Endothelial cell of umbilical vein (primary cell): ENCODE data around the gene DLEC1.

Source experiments
- POLR2A ChIP-seq: IDR thresholded peaks from 2 replicates; pipeline ENCODE4 v1.6.1; 2012; ENCODE audit warnings: low read depth, mild to moderate bottlenecking, control low read depth, low read length
- TF ChIP-seq, protein P1 (sequence below), 2 donors: IDR thresholded peaks; 1 replicate in 1 of 2; 2 replicates in 1 of 2; pipeline ENCODE4 v1.5.1; 2011; ENCODE audit warnings: low read length in 2 of 2, mild to moderate bottlenecking in 2 of 2, moderate library complexity in 2 of 2, control low read depth in 1 of 2, inconsistent platforms in 1 of 2, low read depth in 1 of 2; ENCODE audit not compliant: insufficient read depth in 1 of 2; ENCODE audit errors: extremely low read depth in 1 of 2

DNA sequence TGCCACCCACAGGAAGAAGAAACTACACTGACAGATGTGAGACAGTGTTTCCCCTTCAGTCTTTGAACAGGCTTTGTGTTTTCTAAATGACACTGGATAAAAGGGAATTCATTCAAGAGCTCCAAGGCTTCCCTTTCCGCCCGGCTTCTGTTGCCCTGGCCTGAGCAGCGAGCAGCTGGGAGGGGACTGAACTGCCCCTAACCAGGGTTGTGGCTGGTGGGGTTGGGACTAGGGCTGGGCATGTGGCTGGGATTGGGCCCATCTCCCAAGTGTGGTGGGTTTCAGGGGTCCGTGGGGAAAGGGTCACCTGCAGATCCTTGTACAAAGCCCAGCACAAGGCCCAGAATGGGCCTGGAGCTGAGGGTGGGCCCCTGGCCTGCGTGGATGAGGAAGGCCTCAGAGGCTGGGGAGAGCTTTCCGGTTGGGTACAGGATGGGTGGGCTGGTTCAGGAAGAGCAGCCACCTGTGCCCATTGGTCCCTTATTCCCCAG lies 38.0 kb upstream of the DLEC1 start:
- TF ChIP-seq, protein P1, sequence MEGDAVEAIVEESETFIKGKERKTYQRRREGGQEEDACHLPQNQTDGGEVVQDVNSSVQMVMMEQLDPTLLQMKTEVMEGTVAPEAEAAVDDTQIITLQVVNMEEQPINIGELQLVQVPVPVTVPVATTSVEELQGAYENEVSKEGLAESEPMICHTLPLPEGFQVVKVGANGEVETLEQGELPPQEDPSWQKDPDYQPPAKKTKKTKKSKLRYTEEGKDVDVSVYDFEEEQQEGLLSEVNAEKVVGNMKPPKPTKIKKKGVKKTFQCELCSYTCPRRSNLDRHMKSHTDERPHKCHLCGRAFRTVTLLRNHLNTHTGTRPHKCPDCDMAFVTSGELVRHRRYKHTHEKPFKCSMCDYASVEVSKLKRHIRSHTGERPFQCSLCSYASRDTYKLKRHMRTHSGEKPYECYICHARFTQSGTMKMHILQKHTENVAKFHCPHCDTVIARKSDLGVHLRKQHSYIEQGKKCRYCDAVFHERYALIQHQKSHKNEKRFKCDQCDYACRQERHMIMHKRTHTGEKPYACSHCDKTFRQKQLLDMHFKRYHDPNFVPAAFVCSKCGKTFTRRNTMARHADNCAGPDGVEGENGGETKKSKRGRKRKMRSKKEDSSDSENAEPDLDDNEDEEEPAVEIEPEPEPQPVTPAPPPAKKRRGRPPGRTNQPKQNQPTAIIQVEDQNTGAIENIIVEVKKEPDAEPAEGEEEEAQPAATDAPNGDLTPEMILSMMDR (IDR thresholded peaks at IDR 0.05; ENCODE audit: extremely low read depth in 1 of 2, insufficient read depth in 1 of 2, low read depth in 1 of 2, low read length in 2 of 2), result no peak
- no peak for TF ChIP-seq POLR2A
